Neuron (in vitro differentiated cells): ENCODE measurements around the gene STRIP2.

Experiments
- H2AFZ ChIP-seq: one replicate; pipeline ENCODE4 v1.6.1; 2013; ENCODE audit warnings: low read depth, mild to moderate bottlenecking, inconsistent platforms, low read length, moderate library complexity
- H3K27me3 ChIP-seq: one replicate; pipeline ENCODE4 v1.6.1; 2013; ENCODE audit warnings: low read length; ENCODE audit not compliant: insufficient read depth
- H3K36me3 ChIP-seq: one replicate; pipeline ENCODE4 v1.6.1; 2013; ENCODE audit warnings: low read length; ENCODE audit not compliant: insufficient read depth
- H3K4me1 ChIP-seq: one replicate; pipeline ENCODE4 v1.6.1; 2013; ENCODE audit warnings: low read length; ENCODE audit not compliant: insufficient read depth
- H3K4me3 ChIP-seq: 2 replicates; pipeline ENCODE4 v1.5.1; 2013; ENCODE audit warnings: mild to moderate bottlenecking, low read length, moderate library complexity
- H3K9me3 ChIP-seq: one replicate; pipeline ENCODE4 v1.6.1; 2013; ENCODE audit warnings: low read length

STRIP2 gene

DNA sequence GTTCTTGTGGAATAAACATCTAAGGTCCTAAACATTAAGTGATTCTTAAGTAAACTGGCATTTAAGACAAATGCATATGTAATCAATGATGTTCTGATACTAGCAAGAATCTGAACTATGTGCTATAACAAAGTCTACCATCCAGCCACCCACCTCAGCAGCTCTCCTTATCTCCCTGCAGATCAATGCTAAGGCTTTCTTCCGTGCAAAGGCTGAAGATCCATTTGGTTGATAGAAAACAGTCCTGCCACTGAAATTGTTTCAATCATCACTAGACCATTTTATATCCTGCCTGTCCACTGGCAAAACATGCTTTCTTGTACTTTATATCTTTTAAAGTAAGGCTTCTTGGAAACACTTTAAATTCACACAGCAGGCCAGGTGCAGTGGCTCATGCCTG lies 61.8 kb downstream of the STRIP2 start:
- Histone ChIP-seq H3K9me3 (no peaks in the 10 kb centered on the region), H3K4me1 (no peaks in the 10 kb centered on the region), H3K36me3 (no peaks in the 10 kb centered on the region), H3K27me3 (no peaks in the 10 kb centered on the region), H2AFZ (no peak overlapping the region), H3K4me3 (no peak overlapping the region)

DNA sequence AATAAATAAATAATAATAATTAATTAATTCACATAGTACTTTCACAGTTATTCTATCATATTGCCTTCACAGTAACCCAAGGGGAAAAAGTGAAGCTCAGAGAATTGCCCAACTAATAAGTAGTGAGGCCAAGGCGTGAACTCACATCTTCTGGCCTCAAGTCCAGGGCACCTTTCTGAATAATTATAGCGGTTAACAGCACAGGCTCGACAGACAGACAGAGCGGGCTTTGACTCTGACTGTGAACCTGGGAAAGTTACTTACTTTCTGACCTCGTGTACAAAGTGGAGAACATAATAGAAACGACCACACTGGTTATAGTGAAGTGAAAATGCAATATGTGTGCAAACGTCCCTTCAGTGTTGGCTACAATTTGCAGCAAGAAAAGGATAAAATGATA lies 62.4 kb downstream of the STRIP2 start:
- Histone ChIP-seq H3K9me3 (no peaks in the 10 kb centered on the region), H3K4me3 (no peak overlapping the region), H3K36me3 (no peaks in the 10 kb centered on the region), H3K4me1 (no peaks in the 10 kb centered on the region), H3K27me3 (no peaks in the 10 kb centered on the region), H2AFZ (no peak overlapping the region)

DNA sequence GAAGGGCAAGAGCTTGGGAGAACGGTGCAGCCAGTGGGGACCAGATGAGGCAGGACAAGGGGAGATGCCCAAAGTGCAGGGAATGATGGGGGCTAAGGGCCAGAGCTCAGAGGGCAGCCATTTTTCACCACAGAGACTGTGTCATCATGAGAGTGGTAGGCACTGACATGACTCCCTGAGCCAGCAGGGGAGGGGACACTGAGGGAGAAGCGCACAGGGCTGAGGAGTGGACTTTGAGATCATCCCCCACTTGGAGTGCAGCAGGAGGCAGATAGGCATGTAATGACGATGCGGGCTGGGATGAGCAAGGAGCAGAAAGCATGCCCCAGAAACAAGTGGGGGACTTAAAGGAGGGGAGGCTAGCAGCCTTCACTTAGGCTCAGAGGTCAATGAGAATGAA lies 62.9 kb downstream of the STRIP2 start:
- H2AFZ ChIP-seq, result no peak overlapping the region
- no peaks in the 10 kb centered on the region for H3K9me3 ChIP-seq
- peaks cover 3% of the 10 kb centered on the region for H3K4me1 ChIP-seq
- H3K27me3 ChIP-seq, result no peaks in the 10 kb centered on the region
- no peak overlapping the region for H3K4me3 ChIP-seq
- no peaks in the 10 kb centered on the region for H3K36me3 ChIP-seq

DNA sequence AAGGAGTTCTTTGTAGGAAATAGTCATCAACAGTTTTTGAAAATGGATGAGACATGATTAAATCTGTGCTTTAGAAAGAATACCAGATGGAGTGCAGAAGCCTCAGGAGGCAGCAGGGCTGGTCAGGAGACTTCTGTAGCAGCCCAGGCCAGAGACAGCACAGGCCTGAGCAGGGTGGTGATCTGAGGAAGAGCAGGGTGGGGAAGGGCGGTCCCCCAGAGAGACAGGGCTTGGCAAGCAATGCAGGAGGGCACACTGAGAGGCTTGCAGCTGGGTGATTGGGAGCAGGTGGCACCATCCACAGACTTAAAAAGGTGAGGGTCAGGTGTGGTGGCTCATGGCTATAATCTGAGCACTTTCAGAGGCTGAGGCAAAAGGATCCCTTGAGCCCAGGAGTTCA lies 63.8 kb downstream of the STRIP2 start:
- Histone ChIP-seq H2AFZ (no peak overlapping the region), H3K4me3 (no peak overlapping the region), H3K27me3 (no peaks in the 10 kb centered on the region), H3K36me3 (no peaks in the 10 kb centered on the region), H3K9me3 (no peaks in the 10 kb centered on the region), H3K4me1 (peaks cover 9% of the 10 kb centered on the region)

DNA sequence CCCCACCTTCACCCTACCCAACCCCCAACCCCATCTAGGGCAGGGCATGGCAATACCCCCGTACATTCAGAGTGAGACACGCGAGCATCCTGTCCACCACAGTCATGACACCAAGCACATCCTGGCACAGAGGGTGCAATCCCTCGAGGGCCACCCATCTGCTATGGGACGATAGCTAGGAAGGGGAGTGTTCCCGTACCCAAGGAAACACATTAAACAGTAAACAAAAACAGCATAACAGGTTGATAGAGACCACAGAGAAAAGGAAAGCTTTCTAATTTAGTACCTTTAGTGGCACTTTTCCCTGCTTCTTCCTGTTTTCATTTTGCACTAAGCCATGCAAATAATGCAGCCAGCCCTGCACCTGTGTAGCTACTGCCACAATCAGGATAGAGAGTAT lies 65.8 kb downstream of the STRIP2 start:
- no peak overlapping the region for H3K4me3 ChIP-seq
- no peaks in the 10 kb centered on the region for H3K9me3 ChIP-seq
- peaks cover 3% of the 10 kb centered on the region for H3K27me3 ChIP-seq
- peaks cover 13% of the 10 kb centered on the region for H3K4me1 ChIP-seq
- no peaks in the 10 kb centered on the region for H3K36me3 ChIP-seq
- no peak overlapping the region for H2AFZ ChIP-seq

DNA sequence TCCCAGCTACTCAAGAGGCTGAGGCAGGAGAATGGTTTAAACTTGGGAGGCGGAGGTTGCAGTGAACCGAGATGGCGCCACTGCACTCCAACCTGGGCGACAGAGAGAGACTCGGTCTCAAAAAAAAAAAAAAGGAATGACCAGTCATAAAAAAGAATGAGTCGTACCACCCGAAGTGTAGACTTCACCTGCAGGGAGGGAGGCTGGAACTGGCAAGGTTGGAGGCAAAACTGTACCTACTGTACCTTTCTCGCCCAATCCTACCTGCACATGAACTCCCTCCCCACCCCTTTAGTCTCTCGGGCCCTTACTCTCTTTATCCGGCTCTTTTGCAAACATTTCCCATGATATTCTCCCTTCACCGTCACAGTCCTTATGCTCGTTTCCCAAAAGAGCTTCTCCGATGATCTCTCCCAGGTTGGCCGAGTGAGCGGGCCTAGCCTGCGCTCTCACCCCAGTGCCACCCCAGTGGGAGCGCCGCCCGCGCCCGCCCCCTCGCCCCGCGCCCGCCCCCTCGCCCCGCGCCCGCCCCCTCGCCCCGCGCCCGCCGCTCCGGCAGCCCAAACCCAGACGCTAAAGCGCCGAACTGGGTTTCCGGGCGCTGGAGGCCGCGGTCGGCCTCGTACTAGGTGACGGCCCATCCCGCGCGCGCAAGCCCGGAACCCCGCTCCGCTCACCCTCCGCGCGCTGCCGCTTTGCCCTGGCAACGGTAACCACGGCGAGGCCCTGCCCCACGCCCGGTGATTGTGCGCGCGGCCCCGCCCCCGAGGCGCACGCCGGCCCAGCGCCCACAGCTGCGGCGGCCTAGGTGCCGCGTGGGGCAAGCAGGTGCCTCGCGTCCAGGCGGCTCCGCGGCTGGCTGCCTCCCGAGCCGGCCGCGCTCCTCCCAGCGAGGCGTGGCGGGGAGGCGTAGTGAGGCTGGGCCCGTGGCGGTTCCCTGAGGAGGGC lies 67.8 kb downstream of the STRIP2 start, which contains the start of gene SMKR1:
Gene SMKR1, plus strand, starts transcription at position 772 of the 948 bp plus-strand sequence. CDS start 294 bp downstream, outside the sequence.
- Histone ChIP-seq H2AFZ (peak within 1 kb of the TSS; percentile 98), H3K4me1 (peaks cover 13% of the 10 kb centered on the region), H3K27me3 (peaks cover 3% of the 10 kb centered on the region), H3K9me3 (no peaks in the 10 kb centered on the region), H3K36me3 (no peaks in the 10 kb centered on the region), H3K4me3 (peak within 1 kb of the TSS; percentile 85)

DNA sequence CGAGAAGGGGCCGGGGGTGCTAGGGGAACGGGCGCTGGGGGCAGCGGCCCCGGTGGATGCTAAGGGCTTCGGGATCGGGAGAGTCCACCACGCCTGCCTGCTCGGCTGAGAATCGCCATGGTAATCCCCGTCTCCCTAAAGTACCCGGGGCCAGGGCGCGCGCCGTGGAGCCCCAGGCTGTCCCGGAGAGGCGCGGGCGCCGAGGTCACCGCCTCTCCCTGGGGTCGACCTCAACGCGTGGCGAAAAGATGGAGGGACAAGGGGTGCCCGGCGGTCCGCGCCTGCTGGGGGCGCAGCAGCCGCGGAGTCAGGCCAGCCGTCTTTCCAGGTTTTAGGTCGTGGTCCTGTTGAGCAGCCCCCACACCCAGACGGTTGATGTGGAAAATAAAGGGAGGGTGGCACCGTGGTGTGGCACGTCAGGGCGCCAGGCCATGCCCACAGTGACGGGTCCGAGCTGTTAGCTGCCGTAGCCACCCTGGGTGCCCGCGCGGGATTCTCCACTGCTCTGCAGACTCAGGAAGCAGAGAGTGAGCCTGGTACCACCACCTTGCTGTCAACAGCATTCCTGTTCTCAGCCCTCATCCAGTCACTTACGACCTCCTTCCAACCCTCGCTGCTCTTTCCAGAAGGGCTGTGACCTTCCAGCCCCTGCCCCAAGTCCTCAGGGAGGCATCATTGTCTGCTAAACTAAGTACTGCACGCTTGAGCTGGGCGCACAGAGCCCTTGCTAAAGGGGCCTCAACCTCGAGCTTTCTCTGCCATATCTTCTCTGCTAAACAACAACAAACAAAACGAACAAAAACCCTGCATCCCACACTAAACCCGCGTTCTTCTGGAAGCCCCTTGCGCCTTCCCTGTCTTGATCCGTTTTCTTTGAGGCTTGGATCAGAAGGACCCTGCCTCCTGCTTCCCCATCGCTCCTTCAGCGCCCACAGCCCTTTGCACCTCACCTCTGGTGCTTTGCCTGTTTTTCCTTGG lies 68.8 kb downstream of the STRIP2 start:
- H3K4me3 ChIP-seq, result peak overlapping the region; percentile 85
- no peaks in the 10 kb centered on the region for H3K36me3 ChIP-seq
- peak overlapping the region; percentile 98 for H2AFZ ChIP-seq
- H3K9me3 ChIP-seq, result no peaks in the 10 kb centered on the region
- peaks cover 3% of the 10 kb centered on the region for H3K27me3 ChIP-seq
- H3K4me1 ChIP-seq, result peaks cover 13% of the 10 kb centered on the region

DNA sequence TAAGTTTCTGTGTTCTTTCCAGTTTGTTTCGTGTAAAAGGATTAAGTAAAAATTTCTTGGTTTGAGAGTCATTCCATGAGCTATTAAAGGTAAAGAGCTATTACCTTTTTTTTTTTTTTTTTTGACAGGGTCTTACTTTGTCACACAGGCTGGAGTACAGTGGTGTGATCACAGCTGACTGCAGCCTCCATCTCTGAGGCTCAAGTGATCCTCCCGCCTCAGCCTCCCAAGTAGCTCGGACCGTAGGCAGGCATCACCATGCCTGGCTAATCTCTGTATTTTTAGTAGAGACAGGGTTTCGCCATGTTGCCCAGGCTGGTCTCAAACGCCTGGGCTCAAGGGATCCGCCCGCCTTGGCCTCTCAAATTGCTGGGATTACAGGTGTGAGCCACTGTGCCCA lies 69.5 kb downstream of the STRIP2 start:
- Histone ChIP-seq H3K4me1 (peaks cover 13% of the 10 kb centered on the region), H2AFZ (peak overlapping the region; percentile 98), H3K4me3 (no peak overlapping the region), H3K36me3 (no peaks in the 10 kb centered on the region), H3K27me3 (peaks cover 3% of the 10 kb centered on the region), H3K9me3 (no peaks in the 10 kb centered on the region)

DNA sequence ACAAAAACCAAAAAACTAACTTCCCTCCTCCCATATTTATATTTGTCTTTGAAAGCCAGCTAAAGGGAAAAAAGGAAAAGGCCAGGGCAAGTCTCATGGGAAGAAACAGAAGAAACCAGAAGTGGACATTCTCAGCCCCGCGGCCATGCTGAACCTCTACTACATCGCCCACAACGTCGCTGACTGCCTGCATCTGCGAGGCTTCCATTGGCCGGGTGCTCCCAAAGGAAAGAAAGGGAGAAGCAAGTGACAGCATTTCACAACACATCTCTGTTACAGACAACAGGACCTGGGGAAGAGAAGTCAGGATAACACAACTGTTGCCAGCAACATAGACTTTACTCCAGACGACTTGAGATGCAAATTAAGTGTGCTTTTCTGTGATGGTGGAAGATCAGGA lies 78.0 kb downstream of the STRIP2 start:
- H3K27me3 ChIP-seq, result no peaks in the 10 kb centered on the region
- H3K36me3 ChIP-seq, result no peaks in the 10 kb centered on the region
- no peak overlapping the region for H3K4me3 ChIP-seq
- no peak overlapping the region for H2AFZ ChIP-seq
- H3K9me3 ChIP-seq, result no peaks in the 10 kb centered on the region
- no peaks in the 10 kb centered on the region for H3K4me1 ChIP-seq

DNA sequence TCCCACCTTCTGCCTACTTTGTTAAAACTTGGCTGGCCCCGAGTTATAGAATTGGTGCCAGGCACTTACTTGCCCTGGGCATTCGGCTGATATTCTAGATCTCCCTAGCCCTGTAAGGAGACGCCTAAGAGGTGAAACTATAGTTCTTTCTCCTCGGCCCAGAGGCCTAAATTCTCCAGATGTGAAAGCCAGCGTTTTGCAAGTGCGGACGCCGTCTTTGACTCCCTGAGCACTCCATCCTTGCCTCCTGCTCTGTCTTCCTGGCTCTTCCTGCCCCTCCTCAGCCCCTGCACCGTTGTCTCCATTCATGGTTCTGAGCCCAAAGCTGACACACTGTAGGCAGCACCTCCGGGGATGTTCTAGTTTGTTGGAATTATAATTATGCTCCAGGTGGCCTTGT lies 79.3 kb downstream of the STRIP2 start:
- H3K9me3 ChIP-seq, result no peaks in the 10 kb centered on the region
- no peak overlapping the region for H2AFZ ChIP-seq
- no peaks in the 10 kb centered on the region for H3K4me1 ChIP-seq
- no peaks in the 10 kb centered on the region for H3K27me3 ChIP-seq
- H3K4me3 ChIP-seq, result no peak overlapping the region
- H3K36me3 ChIP-seq, result no peaks in the 10 kb centered on the region

DNA sequence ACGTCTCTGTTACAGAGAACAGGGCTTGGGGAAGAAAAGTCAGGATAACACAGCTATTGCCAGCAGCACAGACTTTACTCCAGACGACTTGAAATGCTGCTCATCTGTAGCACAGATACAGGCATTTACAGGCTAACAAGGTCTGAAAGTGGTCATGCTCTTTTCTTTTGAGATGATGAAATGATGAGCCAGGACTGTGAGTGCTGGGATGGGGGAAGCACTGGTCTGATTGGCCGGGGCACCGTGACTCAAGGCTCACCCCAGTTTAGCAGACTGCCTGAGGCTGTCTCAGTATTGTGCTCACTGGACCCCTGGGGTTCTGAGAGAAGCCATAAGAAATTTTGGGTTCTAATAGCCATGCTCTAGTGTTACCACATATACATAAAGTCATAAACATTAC lies 80.5 kb downstream of the STRIP2 start:
- H3K4me1 ChIP-seq, result no peaks in the 10 kb centered on the region
- H3K36me3 ChIP-seq, result no peaks in the 10 kb centered on the region
- peaks cover 1% of the 10 kb centered on the region for H3K27me3 ChIP-seq
- no peaks in the 10 kb centered on the region for H3K9me3 ChIP-seq
- no peak overlapping the region for H3K4me3 ChIP-seq
- H2AFZ ChIP-seq, result no peak overlapping the region

DNA sequence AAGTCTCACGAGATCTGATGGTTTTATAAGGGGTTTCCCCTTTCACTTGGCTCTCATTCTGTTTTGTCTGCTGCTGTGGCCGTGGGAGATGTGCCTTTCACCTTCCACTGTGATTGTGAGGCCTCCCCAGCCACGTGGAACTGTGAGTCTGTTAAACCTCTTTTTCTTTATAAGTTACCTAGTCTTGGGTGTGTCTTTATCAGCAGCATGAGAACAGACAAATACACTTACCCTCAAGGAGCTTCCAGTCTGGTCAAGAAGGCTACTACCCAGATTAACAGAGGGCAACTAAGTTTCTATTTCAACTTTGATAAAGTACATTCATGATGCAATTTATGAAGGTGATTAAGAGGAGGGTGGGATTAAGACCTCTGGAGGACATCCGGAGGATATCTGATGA lies 81.1 kb downstream of the STRIP2 start:
- H3K9me3 ChIP-seq, result no peaks in the 10 kb centered on the region
- no peak overlapping the region for H3K4me3 ChIP-seq
- no peak overlapping the region for H2AFZ ChIP-seq
- peaks cover 4% of the 10 kb centered on the region for H3K27me3 ChIP-seq
- no peaks in the 10 kb centered on the region for H3K36me3 ChIP-seq
- H3K4me1 ChIP-seq, result no peaks in the 10 kb centered on the region

DNA sequence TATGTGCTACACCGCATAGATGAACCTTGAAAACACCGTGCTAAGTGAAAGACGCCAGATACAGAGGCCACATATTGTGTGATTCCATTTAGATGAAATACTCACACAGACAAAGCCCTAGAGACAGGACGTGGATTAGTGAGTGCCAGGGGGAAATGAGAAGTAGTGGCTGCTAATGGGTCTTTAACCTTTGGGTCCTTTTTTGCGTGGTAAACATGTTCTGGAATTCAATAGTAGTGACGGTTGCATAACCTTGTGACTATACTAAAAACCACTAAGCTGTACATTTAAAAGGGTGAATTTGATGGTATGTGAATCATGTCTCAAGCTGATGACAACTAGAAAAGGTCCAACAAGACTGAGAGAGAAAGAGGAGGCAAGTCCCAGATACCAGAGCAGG lies 83.7 kb downstream of the STRIP2 start:
- no peaks in the 10 kb centered on the region for H3K9me3 ChIP-seq
- H3K36me3 ChIP-seq, result no peaks in the 10 kb centered on the region
- H3K4me1 ChIP-seq, result no peaks in the 10 kb centered on the region
- H3K27me3 ChIP-seq, result peaks cover 11% of the 10 kb centered on the region
- H3K4me3 ChIP-seq, result no peak overlapping the region
- H2AFZ ChIP-seq, result no peak overlapping the region
